Keratinocyte (primary cell): ENCODE measurements around the gene ALK. TPM values are rescaled to one million over a fixed set of nuclear protein-coding genes. Genes with fewer than 3 reads are reported as not detected.
A peak's percentile ranks its signal among the peaks of the same experiment; 100 is the strongest.

Source experiments
- DNase-seq: peaks from one replicate; pipeline ENCODE4 v3.0.0-alpha.2; 2011; ENCODE audit warnings: low read depth, missing footprints, low spot score
- FAIRE-seq: peaks from 2 replicates; lab custom pipeline; 2011; peaks lifted over from hg19 to GRCh38; lab: Jason Lieb, UNC
- H2AFZ ChIP-seq: 2 replicates; pipeline ENCODE4 v1.6.0; 2012; ENCODE audit warnings: low read length, control low read depth, inconsistent platforms; ENCODE audit not compliant: control insufficient read depth
- H3K27ac ChIP-seq: 2 replicates; pipeline ENCODE4 v1.5.1; 2011; ENCODE audit warnings: low read length; ENCODE audit not compliant: control insufficient read depth, insufficient read depth
- H3K27me3 ChIP-seq: 3 replicates; pipeline ENCODE4 v1.6.0; 2011; ENCODE audit warnings: low read length; ENCODE audit not compliant: control insufficient read depth, insufficient read depth; ENCODE audit errors: extremely low read depth
- H3K36me3 ChIP-seq, 2 experiments: 2 replicates in 1 of 2; 3 replicates in 1 of 2; pipeline ENCODE4 v1.5.1; 2011; ENCODE audit warnings: low read length in 2 of 2, mild to moderate bottlenecking in 1 of 2; ENCODE audit not compliant: control insufficient read depth in 2 of 2, insufficient read depth in 2 of 2; ENCODE audit errors: extremely low read depth in 1 of 2
- H3K4me1 ChIP-seq: 3 replicates; pipeline ENCODE4 v1.5.1; 2011; ENCODE audit warnings: low read length; ENCODE audit not compliant: control insufficient read depth, insufficient read depth; ENCODE audit errors: extremely low read depth
- H3K4me2 ChIP-seq: 3 replicates; pipeline ENCODE4 v1.6.0; 2011; ENCODE audit warnings: low read depth, low read length; ENCODE audit not compliant: control insufficient read depth, insufficient read depth; ENCODE audit errors: extremely low read depth
- H3K4me3 ChIP-seq, 3 experiments: fragments of 200-600 bp in 1 of 3; sonication (generic) in 1 of 3; 2 replicates in 2 of 3; 3 replicates in 1 of 3; pipeline ENCODE4 v1.5.1; 2011 to 2016; ENCODE audit warnings: low read length in 3 of 3, mild to moderate bottlenecking in 3 of 3, control low read depth in 2 of 3, inconsistent platforms in 1 of 3, low read depth in 1 of 3, mixed read lengths in 1 of 3, mixed run types in 1 of 3, moderate library complexity in 1 of 3; ENCODE audit not compliant: control insufficient read depth in 2 of 3, insufficient read depth in 2 of 3; ENCODE audit errors: extremely low read depth in 1 of 3
- H3K79me2 ChIP-seq: 2 replicates; pipeline ENCODE4 v1.6.0; 2012; ENCODE audit warnings: low read length; ENCODE audit not compliant: control insufficient read depth, insufficient read depth
- H3K9ac ChIP-seq: 3 replicates; pipeline ENCODE4 v1.6.0; 2011; ENCODE audit warnings: low read length; ENCODE audit not compliant: control insufficient read depth, insufficient read depth; ENCODE audit errors: extremely low read depth
- H3K9me1 ChIP-seq: 3 replicates; pipeline ENCODE4 v1.6.0; 2011; ENCODE audit warnings: low read length; ENCODE audit not compliant: control insufficient read depth, insufficient read depth; ENCODE audit errors: extremely low read depth
- H3K9me3 ChIP-seq: 2 replicates; pipeline ENCODE4 v1.5.1; 2012; ENCODE audit warnings: low read depth, low read length; ENCODE audit not compliant: control insufficient read depth
- H4K20me1 ChIP-seq: 3 replicates; pipeline ENCODE4 v1.6.0; 2011; ENCODE audit warnings: low read length; ENCODE audit not compliant: control insufficient read depth, insufficient read depth; ENCODE audit errors: extremely low read depth
- CTCF ChIP-seq, 3 experiments: IDR thresholded peaks in 1 of 3; conservative IDR thresholded peaks in 1 of 3; optimal IDR thresholded peaks in 1 of 3; 2 replicates in 2 of 3; 3 replicates in 1 of 3; pipeline versions ENCODE3 to v1.5.1; 2011; ENCODE audit warnings: low read length in 3 of 3, mild to moderate bottlenecking in 3 of 3, moderate library complexity in 2 of 3, control low read depth in 1 of 3, inconsistent platforms in 1 of 3; ENCODE audit not compliant: insufficient read depth in 2 of 3; ENCODE audit errors: extremely low read depth in 1 of 3
- EZH2 ChIP-seq: IDR thresholded peaks from one replicate; pipeline ENCODE4 v1.6.1; 2012; ENCODE audit warnings: inconsistent platforms, mild to moderate bottlenecking, low read length, moderate library complexity
- dilution Hi-C: fragments of 300-500 bp; cut with MboI; formaldehyde crosslinking; loops from one replicate; pipeline ENCODE4 v1.7.0; 2020; ENCODE audit warnings: low sequenced_read_pairs; ENCODE audit not compliant: extremely low pct_ligation_motif_present
- polyA plus RNA-seq, 5 experiments: library from polyadenylated mRNA; depleted of rRNA in 3 of 5; stranded (reverse) in 3 of 5; stranded (forward) in 1 of 5; unstranded in 1 of 5; fragments of >200 nt; gene quantifications; 1 replicate in 1 of 5; 2 replicates in 3 of 5; 3 replicates in 1 of 5; pipeline versions ENCODE4 v1.2.1 to v1.2.3, GENCODE V29; 2011 to 2012; ENCODE audit warnings: missing spikeins in 2 of 5, low read depth in 1 of 5, low replicate concordance in 1 of 5

ALK gene
- polyA plus RNA-seq, 1 donor (not counting 4 experiments of a cell fraction or from before 2014, with no cell fraction given), result not detected

- dilution Hi-C loops, result no loop called here
- H3K36me3 ChIP-seq, result no peaks in the 10 kb centered on the region
- no peak for FAIRE-seq
- no peaks in the 10 kb centered on the region for H3K79me2 ChIP-seq
- H3K9me3 ChIP-seq, result no peaks in the 10 kb centered on the region
- H4K20me1 ChIP-seq, result peaks cover 2% of the 10 kb centered on the region
- no peak overlapping the region for H2AFZ ChIP-seq
- H3K27me3 ChIP-seq, result peaks cover 40% of the 10 kb centered on the region
- H3K4me1 ChIP-seq, result peaks cover 14% of the 10 kb centered on the region
- H3K9ac ChIP-seq, result no peak overlapping the region
- no peak overlapping the region for H3K4me3 ChIP-seq
- no peak for DNase-seq
- TF ChIP-seq CTCF (optimal IDR thresholded peaks at IDR 0.05 in 1 of 3, IDR thresholded peaks at IDR 0.05 in 1 of 3, conservative IDR thresholded peaks at IDR 0.05 in 1 of 3; ENCODE audit: extremely low read depth in 1 of 3, insufficient read depth in 2 of 3, low read length in 3 of 3) (no peak), EZH2 (no peak)
- no peaks in the 10 kb centered on the region for H3K9me1 ChIP-seq
- H3K27ac ChIP-seq, result no peak overlapping the region
- no peak overlapping the region for H3K4me2 ChIP-seq
Observed at GRCh38 chr2:29224693-29225551, 696.5 kb downstream of the ALK start.

- Histone ChIP-seq H3K4me2 (no peak overlapping the region), H3K9me3 (no peaks in the 10 kb centered on the region), H4K20me1 (peaks cover 2% of the 10 kb centered on the region), H2AFZ (no peak overlapping the region), H3K79me2 (no peaks in the 10 kb centered on the region), H3K27me3 (peaks cover 37% of the 10 kb centered on the region), H3K9me1 (no peaks in the 10 kb centered on the region), H3K9ac (no peak overlapping the region), H3K4me3 (no peak overlapping the region), H3K27ac (no peak overlapping the region), H3K4me1 (peaks cover 14% of the 10 kb centered on the region), H3K36me3 (no peaks in the 10 kb centered on the region)
- TF ChIP-seq EZH2 (no peak), CTCF (optimal IDR thresholded peaks at IDR 0.05 in 1 of 3, IDR thresholded peaks at IDR 0.05 in 1 of 3, conservative IDR thresholded peaks at IDR 0.05 in 1 of 3; ENCODE audit: extremely low read depth in 1 of 3, insufficient read depth in 2 of 3, low read length in 3 of 3) (no peak)
- peak; percentile 71 for FAIRE-seq
- dilution Hi-C loops, result no loop called here
- peak; percentile 28 for DNase-seq
Observed at GRCh38 chr2:29223851-29224692, 697.3 kb downstream of the ALK start.
